GM18517 (cell line): ENCODE data around the gene SOX5.
"Not testable (repeated sequence)": the region's sequence is repeated elsewhere in the genome, so short reads cannot be mapped to it uniquely, and the experiment has no call there.

ENCODE experiments used
- ATAC-seq: cut with Tn5 transposase; IDR thresholded peaks from one replicate; pipeline ENCODE4 v1.9.1; 2021; ENCODE audit warnings: mild to moderate bottlenecking, moderate library complexity; ENCODE audit not compliant: unreplicated experiment

Gene SOX5

GRCh38 chr12:23911574-23911973 is 37.9 kb downstream of the SOX5 start:
- ATAC-seq = no peak

GRCh38 chr12:23909551-23909950 is 39.9 kb downstream of the SOX5 start:
- ATAC-seq = no peak

GRCh38 chr12:23906329-23906728 is 43.1 kb downstream of the SOX5 start:
- ATAC-seq = no peak

GRCh38 chr12:23899434-23899833 is 50.0 kb downstream of the SOX5 start:
- ATAC-seq = no peak

- no peak for ATAC-seq
Measured at GRCh38 chr12:23898121-23898520, 51.3 kb downstream of the SOX5 start.

GRCh38 chr12:23895792-23896218 is 53.7 kb downstream of the SOX5 start:
- no peak for ATAC-seq

DNA sequence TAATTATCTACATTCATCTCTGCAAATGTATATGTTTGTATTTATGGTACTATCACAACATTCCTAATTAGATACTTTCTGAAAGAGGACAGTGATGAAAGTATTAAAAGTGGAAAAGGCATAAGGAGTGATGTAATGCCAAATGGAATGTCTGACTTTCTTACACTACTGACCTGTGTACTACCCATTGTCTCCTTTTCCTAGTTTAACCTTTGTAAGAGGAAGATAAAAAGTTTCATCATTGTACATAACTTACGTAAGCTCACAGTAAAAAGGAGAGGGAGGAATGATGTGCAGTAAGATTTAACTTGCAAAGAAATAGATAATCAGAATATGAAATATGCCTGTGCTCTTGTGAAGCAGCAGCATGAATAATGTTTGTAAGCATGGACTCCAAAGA is 55.9 kb downstream of the SOX5 start:
- ATAC-seq = no peak

GRCh38 chr12:23891115-23891514 is 58.4 kb downstream of the SOX5 start:
- ATAC-seq = no peak

DNA sequence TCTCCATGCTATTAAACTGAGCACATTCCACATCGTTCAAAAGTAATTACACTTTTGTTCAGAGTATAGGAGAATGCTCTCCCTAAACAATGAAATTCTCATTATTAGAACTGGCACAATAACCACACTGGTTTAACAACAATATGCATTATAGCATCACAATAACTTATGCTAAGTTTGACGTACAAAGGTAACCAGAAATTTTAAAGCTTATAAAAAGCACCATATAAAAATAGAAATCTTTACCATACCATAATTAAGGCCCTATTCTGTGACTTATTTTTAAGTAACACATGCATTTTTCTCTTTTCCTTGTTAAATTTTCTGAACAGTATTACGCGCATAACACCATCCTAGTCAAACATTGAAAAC is 60.4 kb downstream of the SOX5 start:
- no peak for ATAC-seq

DNA sequence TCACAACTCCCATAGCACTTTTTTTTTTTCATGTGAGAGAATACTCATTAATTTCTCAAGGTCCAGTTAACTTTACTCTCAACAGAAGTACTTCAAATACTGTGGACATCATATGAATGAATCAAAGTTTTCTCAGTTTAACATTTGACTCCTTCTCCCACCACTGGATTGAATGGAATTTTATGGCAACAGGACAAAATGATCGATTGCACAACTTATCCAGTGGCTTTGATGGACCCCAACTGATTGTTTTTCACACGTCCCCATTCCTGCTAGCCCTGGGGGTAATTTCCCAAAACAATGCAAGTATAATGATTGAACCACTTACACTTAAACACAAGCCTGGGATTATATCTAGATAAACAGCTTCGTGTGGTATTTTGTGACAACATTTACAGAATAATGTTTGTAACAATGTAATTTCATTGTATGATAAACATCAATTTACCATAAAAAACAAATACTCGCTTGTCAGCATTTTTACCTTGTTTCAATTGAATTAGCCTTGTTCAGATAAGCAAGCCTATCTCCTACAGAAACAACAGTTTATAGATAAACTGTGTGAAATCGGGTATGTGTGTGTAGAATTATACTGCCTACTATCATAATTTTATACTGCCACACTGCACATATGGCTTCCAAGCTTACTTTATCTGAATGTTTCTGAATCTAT is 60.9 kb downstream of the SOX5 start:
- no peak for ATAC-seq

- ATAC-seq = no peak
Measured at GRCh38 chr12:23887055-23887835, 62.2 kb downstream of the SOX5 start.

DNA sequence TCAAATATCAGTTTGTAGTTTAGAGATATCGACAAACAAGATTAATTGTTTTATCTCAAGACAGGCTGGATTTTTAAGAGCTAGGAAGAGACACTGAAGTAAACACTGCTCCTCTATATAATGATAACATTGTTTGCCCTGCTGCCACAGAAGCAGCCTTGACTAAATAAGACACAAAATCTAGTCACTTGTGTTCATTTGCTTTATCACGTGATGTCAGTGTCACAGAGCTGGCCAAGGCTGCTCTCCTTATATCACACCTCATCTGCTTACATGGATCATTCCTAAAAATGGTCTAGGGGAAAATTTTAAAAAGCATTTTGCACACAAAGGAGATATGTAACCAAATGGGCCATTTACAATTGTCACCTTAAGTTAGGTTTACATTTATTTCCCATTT is 64.1 kb downstream of the SOX5 start:
- ATAC-seq = no peak

GRCh38 chr12:23884909-23885308 is 64.6 kb downstream of the SOX5 start:
- no peak for ATAC-seq

- no peak for ATAC-seq
Measured at GRCh38 chr12:23880988-23881387, 68.5 kb downstream of the SOX5 start.

GRCh38 chr12:23876618-23877017 is 72.9 kb downstream of the SOX5 start:
- not testable (repeated sequence) for ATAC-seq

DNA sequence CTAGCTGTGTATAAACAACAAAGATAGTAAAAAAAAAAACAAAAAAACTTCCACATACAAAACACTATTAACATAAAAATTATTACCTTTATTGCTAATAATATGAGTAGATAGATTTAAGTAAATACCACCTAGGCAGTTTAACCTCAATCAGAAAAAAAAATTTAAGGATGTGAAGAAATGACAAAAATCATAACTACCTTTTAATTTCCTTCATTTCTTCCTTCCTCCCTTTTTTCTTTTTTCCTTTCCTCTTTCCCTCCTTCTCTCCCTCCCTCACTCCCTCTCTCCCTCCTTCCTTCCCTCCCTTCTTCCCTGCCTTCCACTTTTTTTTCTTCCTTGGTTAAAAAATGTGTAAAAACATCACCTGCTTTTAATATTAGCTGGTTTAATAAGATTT is 81.7 kb downstream of the SOX5 start:
- no peak for ATAC-seq

- no peak for ATAC-seq
Measured at GRCh38 chr12:23862701-23863100, 86.8 kb downstream of the SOX5 start.

DNA sequence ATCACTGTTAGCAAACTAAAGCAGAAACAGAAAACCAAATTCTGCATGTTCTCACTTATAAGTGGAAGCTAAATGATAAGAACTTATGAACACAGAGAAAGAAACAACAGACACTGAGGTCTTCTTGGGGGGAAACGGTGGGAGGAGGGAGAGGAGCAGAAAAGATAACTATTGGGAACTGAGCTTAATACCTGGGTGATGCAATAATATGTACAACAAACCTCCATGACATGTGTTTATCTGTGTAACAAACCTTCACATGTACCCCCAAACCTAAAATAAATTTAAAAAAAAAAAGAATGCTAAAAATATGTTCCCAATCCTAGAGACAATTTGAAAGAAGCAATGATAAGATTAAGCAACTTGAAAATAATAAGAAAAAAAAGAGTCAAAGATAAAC is 89.5 kb downstream of the SOX5 start:
- ATAC-seq = no peak

GRCh38 chr12:23857178-23857577 is 92.3 kb downstream of the SOX5 start:
- ATAC-seq = no peak

- ATAC-seq = no peak
Measured at GRCh38 chr12:23855813-23856212, 93.7 kb downstream of the SOX5 start.

- no peak for ATAC-seq
Measured at GRCh38 chr12:23854598-23854997, 94.9 kb downstream of the SOX5 start.

DNA sequence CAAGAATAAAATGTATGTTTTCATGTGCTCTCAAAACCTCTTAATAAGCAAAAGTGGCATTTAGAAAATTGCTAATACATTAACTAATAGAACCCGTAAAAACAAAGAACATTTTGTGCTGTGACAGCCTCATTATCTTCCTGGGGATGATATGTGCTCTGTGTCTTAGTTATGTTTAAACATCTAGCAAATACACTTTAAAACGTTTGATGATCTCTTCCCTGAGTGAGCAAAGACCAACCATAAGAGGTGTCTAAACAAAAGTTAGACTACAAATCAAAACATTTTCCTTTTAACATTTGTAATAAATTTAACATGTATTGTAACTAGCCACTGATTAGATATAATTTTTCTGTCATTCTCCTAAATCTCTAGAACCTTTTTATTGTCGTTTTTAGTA is 95.8 kb downstream of the SOX5 start:
- no peak for ATAC-seq

DNA sequence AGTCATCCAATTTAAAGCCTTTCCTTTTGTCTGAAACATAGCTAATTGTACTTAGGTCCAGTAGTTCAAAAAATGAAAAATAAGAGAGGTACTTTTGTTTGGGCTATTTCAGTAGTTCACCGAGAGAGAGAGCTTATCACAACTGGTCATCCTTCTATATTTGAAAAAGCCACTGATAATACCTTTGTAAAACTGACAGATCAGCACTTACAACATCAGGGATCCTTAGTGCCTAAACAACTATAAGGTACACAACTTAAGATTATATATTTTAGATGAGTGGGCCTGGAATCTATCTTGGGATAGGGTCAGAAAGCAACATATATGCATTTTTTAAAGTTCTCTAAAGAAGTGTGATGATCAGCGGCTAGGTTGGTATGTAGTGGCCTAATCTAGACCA is 97.9 kb downstream of the SOX5 start:
- ATAC-seq = no peak
